ENCODE measurements around the gene UBAC1.

- TF ChIP-seq CTCF (IDR thresholded peaks at IDR 0.05; ENCODE audit: poor library complexity) (no peak), EZH2 (IDR thresholded peaks at IDR 0.05; ENCODE audit: borderline replicate concordance) (no peak)
These were observed 51.0 kb downstream of the UBAC1 start for GRCh38 chr9:135910216-135910615.

Measured in hepatocyte (in vitro differentiated cells).